PC-9 (cell line): ENCODE data around the gene NF1.

Experiments
- CTCF ChIP-seq: fragments of 200-600 bp; sonication (generic); conservative IDR thresholded peaks from 2 replicates; pipeline ENCODE4 v1.6.1; 2017; ENCODE audit warnings: mixed run types, antibody characterized with exemption, mild to moderate bottlenecking, moderate library complexity
- EZH2 ChIP-seq: fragments of 200-600 bp; sonication (generic); IDR thresholded peaks from 2 replicates; pipeline ENCODE4 v1.8.0; 2017; ENCODE audit warnings: antibody characterized with exemption, low read depth

- TF ChIP-seq CTCF (no peak), EZH2 (no peak)
Observed at GRCh38 chr17:31401456-31402254, 306.9 kb downstream of the NF1 start.
